Activated T-cell treated with anti-CD3 and anti-CD28 coated beads, Interleukin-2, amount 50 U/mL, for 1 hour (primary cell): ENCODE measurements around the gene MCRIP2.

Source experiments
- DNase-seq: peaks from one replicate; pipeline ENCODE4 v3.0.0-alpha.2; 2020

MCRIP2 gene

DNA sequence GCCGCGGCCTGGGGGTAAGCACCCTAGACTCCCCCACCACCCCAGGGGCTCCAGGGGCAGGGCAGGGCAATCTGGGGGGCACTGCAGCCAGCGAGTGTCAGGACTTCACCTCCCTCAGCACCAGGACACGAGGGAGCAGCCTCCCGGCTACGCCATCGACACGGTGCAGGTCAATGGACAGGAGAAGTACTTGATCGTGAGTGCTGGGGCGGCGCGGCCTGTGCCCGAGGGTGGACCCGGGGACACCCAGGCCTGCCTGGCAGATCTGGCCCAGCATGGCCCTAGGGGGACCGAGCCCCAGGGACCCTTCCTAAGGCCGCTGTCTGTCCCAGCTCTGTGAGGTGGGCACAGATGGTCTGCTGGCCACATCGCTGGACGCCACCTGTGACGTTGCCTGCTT lies 30.7 kb downstream of the MCRIP2 start:
- no peak for DNase-seq

DNA sequence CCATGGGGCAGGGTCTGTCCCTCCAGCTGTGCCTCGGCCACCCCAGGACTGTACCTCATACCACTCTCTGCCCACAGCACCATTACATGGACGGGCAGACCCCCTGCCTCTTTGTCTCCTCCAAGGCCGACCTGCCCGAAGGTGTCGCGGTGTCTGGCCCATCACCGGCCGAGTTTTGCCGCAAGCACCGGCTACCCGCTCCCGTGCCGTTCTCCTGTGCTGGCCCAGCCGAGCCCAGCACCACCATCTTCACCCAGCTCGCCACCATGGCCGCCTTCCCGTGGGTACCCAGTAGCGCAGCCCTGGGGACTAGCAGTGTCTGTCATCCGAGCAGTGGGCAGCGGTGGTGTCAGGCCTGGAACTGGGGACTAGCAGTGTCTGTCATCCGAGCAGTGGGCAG lies 31.2 kb downstream of the MCRIP2 start:
- DNase-seq: no peak

DNA sequence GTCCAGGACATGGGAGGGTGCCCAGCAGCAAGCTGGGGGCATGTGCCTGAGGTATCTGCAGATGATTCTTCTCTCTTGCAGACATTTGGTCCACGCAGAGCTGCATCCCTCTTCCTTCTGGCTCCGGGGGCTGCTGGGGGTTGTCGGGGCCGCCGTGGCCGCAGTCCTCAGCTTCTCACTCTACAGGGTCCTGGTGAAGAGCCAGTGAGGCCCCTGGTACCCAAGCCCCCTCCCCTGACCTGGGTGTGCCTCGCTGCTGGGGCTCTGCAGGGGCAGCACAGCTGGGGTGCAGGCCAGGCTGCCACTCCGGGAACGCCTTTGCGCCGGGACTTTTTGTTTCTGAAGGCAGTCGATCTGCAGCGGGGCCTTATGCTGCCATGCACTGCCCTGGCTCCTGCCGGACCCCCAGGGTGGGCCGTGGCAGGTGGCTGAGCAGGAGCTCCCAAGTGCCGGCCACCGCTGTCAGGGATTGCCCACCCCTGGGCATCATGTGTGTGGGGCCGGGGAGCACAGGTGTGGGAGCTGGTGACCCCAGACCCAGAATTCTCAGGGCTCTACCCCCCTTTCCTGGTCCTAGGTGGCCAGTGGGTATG lies 31.9 kb downstream of the MCRIP2 start:
- no peak for DNase-seq

DNA sequence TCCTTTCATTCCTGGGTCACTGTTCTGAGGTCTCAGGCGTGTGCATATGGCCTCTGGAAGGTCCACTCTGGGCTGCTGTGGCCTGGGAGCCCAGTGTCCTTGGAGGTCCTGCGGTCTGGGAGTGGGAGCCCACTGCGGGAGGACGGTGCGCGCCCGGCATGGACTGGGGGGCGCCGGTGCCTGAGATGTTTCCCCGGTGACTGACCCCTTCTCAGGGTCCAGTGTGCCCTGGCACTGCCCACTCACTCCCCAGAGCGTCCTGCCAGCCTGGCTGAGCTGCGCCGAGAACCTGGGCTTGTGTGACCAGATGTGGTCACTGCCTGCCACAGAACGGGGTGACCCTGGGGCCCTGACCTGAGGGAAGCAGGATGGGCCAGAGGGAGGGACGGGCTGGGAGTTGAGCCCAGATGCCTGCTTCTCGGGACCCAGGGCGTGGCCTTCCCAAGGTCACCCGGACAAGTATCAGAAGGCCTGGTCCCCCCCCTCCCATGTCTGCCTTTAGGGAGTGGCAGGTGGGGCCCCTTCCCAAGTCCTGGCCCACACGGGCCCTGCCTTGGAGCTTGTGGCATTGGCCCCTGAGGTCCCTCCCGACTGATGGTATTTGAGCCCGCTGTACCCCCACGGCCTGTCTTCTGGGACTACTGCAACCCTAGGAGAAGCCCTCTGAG lies 32.7 kb downstream of the MCRIP2 start:
- no peak for DNase-seq

DNA sequence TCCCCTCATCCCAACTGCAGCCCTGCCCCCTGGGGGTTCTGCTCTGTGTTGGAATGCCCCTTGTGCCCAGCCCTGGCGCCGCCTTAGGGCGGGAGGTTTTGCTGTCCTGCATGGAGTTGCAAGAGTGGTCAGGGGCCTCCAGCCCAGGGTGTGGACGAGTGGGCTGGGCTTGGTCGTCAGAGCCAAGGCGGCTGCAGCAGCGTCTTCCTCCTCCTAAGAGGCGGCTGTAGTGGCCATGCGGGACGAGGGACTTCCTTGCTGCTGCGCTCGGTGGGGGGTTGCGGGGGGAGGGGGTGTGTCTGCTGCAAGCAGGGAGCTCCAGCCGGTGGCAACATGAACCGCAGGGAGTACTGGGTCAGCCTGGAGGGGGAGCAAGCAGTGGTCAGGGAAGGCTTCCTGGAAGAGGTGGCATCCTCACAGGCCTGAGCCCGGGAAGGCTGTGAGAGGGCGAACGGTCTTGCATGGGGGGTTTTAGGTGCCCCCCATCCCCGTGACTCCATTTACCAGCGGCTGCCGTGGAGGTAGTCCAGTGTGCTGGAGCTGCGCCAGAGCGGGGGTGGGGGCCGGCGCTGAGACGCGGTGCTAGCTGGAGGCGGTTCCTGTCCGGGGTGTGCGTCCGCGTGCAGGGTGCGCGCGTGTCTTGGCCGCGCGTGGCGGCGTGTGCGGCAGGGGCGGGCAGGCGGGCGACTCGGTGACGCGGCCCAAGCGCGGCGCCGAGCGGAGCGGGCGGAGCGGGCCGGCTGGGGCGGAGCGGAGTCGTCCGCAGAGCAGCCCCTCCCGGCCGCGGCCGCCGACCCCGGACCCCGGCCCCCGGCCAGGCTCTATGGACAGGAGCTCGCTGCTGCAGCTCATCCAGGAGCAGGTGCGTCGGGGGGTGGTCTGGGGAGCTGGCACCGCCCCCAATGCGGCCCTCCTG lies 33.6 kb downstream of the MCRIP2 start, which contains the start of gene RHBDL1:
Gene RHBDL1, plus strand, starts transcription at position 704 of the 916 bp plus-strand sequence. Its CDS starts 120 bp downstream, at position 824.
- no peak for DNase-seq

DNA sequence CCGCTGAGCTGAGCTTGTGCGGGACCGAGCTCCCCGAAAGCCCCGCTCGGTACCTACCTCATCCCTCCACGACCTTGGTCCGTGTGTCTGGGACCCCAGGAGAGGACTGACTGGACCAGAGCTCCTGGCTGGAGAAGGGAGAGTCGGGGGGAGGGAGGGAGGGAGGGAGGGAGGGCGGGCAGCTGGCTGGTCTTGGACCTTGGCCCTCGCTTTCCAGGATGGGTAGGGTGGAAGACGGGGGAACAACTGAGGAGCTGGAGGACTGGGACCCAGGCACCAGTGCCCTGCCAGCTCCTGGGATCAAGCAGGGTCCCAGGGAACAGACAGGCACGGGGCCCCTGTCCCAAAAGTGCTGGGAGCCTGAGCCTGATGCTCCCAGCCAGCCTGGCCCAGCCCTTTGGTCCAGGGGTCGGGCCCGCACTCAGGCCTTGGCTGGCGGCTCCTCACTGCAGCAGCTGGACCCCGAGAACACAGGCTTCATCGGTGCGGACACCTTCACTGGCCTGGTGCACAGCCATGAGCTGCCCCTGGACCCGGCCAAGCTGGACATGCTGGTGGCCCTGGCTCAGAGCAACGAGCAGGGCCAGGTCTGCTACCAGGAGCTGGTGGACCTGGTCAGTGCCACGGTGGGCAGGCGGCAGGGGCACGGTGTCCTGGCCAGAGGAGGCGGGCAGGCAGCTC lies 34.4 kb downstream of the MCRIP2 start:
- DNase-seq: no peak

DNA sequence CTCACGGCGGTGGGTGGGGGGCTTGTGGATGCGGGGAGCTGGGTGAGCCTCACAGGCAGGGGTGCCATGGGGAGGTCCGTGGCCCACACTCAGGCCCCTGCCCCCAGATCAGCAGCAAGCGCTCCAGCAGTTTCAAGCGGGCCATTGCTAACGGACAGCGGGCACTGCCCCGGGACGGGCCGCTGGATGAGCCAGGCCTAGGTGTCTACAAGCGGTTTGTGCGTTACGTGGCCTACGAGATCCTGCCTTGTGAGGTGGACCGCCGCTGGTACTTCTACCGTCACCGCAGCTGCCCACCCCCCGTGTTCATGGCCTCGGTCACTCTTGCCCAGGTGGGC lies 34.9 kb downstream of the MCRIP2 start:
- DNase-seq: no peak

DNA sequence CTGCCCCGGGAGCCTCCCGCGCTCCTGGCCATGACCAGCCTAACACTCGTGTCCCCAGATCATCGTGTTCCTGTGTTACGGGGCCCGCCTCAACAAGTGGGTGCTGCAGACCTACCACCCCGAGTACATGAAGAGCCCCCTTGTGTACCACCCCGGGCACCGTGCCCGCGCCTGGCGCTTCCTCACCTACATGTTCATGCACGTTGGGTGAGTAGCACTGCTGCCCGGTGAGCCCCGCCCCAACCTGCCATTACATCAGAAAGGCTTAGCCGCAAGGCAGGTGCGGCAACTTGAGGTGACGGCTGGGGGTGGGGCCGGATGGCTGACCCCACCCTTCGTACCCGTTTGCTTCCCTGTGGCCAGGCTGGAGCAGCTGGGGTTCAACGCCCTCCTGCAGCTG lies 35.3 kb downstream of the MCRIP2 start:
- peak; percentile 50 for DNase-seq

DNA sequence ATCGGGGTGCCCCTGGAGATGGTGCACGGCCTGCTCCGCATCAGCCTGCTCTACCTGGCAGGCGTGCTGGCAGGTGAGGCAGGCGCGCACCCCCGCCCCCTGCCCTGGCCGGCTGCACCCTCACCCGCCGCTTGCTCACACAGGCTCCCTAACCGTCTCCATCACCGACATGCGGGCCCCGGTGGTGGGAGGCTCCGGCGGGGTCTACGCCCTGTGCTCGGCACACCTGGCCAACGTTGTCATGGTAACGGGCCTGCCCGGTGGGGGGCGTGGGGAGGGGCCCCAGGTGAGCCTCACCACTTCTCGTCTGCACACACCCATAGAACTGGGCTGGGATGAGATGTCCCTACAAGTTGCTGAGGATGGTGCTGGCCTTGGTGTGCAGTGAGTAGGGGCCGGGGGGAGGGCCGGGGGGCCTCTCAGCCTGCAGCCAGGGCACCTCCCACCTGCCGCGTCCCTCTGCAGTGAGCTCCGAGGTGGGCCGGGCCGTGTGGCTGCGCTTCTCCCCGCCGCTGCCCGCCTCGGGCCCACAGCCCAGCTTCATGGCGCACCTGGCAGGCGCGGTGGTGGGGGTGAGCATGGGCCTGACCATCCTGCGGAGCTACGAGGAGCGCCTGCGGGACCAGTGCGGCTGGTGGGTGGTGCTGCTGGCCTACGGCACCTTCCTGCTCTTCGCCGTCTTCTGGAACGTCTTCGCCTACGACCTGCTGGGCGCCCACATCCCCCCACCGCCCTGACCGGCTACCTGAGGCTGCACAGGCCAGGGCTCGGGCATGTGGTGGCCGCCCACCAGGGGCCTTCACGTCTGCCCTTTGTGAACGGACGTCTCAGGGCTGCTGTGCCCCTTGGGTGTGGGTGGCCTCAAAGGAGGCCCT lies 35.9 kb downstream of the MCRIP2 start:
- no peak for DNase-seq

DNA sequence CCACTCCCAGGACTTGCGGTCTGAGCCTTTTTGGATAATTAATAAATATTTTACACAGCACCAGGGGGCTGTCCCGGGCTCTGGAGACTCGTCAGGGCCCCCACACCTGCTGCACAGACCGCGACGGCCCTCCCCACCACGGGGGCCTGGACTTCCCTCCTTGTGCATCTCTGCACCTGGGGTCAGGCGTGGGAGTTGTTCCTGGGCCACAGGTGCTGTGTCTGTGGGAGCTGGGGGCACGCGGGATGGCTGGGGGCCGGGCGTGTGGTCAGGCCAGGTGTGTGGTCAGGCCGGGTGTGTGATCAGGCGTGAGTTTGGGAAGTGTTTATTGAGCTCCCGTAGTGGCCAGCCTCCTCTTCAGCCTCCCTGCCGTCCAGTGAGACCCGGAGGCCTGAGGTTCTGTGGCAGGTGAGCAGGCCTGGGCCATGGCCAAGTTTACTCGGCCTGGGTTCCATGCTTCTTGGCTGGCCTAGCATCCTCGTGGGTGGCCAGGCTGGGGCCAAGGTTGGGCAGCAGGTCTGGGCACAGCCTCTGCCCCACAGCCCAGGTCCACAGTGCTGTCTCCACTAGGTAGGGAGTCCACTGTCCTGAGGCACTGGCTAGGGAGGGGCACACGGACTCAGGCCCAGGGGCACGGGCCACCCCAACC lies 36.7 kb downstream of the MCRIP2 start:
- DNase-seq: no peak

DNA sequence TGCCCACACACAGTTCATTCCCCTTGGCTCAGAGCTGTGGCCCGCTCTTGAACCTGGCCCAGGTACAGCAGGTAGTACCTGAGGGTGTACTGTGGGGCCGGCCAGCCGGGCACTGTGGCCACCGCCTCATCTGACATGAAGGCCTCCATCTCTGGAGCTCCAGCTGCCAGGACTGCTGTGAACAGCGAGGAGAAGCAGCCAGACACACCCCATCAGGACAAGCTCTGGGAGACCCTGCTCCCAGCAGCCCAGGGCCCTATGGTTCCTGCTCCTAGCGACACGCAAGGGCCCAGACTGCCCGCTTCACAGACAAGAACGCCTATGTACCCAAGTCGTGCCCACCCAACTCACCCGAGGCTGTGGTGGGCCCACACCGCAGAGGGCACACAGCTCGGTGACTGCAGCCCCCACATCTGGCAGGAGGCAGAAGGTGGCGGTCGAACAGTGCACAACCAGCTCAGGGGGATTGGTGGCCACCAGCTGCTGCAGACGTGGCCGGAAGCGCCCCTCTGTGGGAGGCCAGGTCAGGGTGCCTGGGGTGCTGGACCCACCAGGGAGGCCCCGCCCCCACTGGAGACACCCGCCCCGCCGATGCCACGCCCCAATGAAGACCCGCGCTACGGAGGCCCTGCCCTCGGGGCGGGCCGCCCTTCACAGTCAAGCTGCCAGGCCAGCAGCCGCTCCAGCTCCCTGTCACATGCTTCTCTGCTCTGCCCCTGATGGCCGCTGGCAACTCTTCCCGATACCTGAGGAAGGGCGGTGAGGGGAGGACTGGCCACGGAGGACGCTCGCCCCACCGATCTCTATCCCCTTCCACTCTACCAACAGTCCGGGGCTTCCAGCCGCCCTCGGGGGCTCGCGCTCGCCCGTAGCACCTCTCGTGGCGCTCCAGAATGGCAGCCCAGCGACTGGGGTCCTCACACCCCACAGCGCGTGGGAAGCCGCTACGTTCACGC lies 37.5 kb downstream of the MCRIP2 start:
- no peak for DNase-seq

DNA sequence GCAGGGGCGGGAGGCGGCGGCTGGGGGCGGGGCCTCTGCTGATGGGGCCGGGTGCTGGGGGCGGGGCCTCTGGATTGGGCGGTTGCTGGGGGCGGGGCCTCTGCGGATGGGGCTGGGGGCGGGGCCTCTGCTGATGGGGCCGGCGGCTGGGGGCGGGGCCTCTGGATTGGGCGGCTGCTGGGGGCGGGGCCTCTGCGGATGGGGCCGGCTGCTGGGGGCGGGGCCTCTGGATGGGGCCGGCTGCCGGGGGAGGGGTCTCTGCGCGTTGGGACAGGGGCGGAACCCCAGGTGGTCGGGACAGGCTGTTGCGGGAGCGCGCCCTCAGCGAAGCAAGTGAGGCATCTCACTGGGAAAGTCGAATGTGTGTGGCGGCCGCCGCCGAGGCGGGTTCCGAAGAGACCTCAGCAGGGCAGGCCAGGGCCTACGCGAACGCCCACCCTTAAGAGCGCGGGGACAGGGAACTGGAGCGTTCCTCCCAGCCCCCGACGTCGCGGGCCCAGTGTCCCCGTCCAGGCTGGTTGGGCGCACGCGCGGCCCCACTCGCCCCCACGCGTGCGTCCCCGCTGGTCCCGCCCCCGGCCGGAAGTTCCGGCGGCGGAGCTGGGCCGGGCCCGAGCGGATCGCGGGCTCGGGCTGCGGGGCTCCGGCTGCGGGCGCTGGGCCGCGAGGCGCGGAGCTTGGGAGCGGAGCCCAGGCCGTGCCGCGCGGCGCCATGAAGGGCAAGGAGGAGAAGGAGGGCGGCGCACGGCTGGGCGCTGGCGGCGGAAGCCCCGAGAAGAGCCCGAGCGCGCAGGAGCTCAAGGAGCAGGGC lies 38.4 kb downstream of the MCRIP2 start, which contains the start of gene STUB1:
Gene STUB1, plus strand, starts transcription at position 597 of the 811 bp plus-strand sequence. Its CDS starts 116 bp downstream, at position 713.
- DNase-seq: peak; percentile 86

DNA sequence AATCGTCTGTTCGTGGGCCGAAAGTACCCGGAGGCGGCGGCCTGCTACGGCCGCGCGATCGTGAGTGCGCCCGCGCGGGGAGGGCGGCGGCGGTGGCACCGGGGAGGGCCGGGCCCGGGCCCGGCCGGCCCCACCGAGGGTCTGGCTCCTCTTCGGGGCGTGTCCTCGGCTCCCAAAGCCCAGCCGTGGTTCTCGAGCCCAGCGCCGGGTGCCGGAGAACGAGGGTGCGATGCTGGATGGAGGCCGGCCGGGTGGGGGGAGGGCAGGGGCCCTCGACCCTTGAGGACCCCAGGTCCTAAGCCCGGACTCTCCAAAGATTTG lies 39.0 kb downstream of the MCRIP2 start:
- DNase-seq: no peak

DNA sequence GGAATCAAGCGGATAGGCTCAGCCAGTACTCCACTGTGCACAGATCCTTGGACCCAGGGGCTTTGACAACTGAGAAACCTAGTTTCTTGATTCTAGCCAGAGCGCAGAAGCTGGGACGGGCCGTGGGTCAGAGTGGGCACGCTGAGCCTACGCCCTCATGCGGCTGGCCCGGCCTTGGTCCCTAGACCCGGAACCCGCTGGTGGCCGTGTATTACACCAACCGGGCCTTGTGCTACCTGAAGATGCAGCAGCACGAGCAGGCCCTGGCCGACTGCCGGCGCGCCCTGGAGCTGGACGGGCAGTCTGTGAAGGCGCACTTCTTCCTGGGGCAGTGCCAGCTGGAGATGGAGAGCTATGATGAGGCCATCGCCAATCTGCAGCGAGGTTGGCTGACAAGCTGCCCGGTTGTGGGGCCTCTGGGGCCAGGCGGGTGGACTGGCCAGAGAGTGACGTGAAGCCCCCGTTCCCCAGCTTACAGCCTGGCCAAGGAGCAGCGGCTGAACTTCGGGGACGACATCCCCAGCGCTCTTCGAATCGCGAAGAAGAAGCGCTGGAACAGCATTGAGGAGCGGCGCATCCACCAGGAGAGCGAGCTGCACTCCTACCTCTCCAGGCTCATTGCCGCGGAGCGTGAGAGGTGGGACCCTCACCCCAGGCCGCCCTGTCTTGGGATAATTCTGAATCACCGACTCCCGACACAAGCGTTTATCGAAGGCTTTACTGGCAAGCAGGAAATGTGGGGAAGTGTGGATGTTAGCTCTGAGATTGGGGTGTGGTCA lies 39.5 kb downstream of the MCRIP2 start:
- no peak for DNase-seq

DNA sequence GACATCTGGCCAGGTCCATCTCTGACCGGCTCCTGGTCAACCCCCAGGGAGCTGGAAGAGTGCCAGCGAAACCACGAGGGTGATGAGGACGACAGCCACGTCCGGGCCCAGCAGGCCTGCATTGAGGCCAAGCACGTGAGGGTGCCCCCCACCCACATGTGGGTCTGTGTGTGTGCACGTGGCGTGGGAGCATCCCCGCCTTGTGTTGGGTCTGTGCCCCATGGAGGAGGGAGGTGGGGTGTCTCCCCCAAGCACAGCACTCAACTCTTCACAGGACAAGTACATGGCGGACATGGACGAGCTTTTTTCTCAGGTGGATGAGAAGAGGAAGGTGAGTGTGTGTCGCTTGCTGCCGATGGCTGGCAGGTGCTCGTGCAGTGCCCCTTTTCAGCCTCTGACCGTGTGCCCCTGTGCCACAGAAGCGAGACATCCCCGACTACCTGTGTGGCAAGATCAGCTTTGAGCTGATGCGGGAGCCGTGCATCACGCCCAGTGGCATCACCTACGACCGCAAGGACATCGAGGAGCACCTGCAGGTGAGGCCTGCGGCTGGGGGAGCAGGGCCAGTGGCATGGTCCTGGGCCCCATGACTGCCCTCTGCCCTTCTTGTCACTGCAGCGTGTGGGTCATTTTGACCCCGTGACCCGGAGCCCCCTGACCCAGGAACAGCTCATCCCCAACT lies 40.3 kb downstream of the MCRIP2 start:
- no peak for DNase-seq

DNA sequence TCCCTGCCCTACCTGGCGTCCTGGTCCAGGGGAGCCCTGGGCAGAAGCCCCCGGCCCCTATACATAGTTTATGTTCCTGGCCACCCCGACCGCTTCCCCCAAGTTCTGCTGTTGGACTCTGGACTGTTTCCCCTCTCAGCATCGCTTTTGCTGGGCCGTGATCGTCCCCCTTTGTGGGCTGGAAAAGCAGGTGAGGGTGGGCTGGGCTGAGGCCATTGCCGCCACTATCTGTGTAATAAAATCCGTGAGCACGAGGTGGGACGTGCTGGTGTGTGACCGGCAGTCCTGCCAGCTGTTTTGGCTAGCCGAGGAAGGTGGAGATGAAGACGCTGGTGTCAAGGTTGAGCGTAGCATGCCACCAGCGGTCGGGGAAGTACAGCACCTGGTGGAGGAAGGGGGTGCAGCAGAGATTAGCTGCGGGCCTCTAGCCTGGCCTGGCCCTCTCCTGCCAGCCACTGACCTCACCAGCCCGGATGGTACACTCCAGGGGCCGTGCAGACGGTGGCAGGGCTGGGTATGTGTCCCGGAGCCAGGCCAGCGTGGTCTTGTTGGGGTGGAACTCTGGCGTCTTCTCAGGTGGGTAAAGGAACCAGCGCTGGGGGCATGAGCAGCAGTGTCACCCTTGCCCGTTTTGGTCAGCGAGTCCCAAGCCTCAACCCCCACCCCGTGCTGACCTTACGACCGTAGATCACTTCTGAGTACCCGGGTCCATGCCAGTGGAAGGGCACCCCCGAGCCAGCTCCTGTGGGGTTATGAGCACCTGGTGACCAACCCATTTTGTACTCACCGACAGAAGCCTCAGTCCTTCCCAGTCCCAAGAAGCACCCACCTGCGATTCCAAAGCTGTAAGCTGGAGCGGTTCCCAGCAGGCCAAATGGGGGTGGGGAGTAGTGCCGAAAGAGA lies 41.1 kb downstream of the MCRIP2 start:
- no peak for DNase-seq
